CD14-positive monocyte (primary cell): ENCODE measurements around the gene MYCBP2. TPM values are rescaled to one million over a fixed set of nuclear protein-coding genes. Genes with fewer than 3 reads are reported as not detected.
A peak's percentile ranks its signal among the peaks of the same experiment; 100 is the strongest.

Experiments
- DNase-seq, 3 donors: peaks; one replicate each; pipeline ENCODE4 v3.0.0-alpha.2; 2011 to 2022
- H2AFZ ChIP-seq: 2 replicates; pipeline ENCODE4 v1.6.0; 2012; ENCODE audit warnings: mild to moderate bottlenecking, low read depth, low read length, inconsistent platforms; ENCODE audit not compliant: insufficient read depth, poor library complexity, severe bottlenecking
- H3K27ac ChIP-seq, 2 donors: 1 replicate in 1 of 2; 2 replicates in 1 of 2; pipeline ENCODE4 v1.5.1; 2012 to 2013; ENCODE audit warnings: low read length in 2 of 2, control low read depth in 1 of 2, inconsistent platforms in 1 of 2, low read depth in 1 of 2, mild to moderate bottlenecking in 1 of 2
- H3K27me3 ChIP-seq, 2 donors: one replicate each; pipeline versions ENCODE4 v1.6.0 to v1.6.1; 2011 to 2013; ENCODE audit warnings: low read length in 2 of 2; ENCODE audit not compliant: control insufficient read depth in 2 of 2, insufficient read depth in 2 of 2
- H3K36me3 ChIP-seq, 2 donors: replicated peaks in 1 of 2; 1 replicate in 1 of 2; 2 replicates in 1 of 2; pipeline versions ENCODE4 v1.5.1 to v1.6.1; 2012 to 2013; ENCODE audit warnings: low read length in 2 of 2, control low read depth in 1 of 2, inconsistent platforms in 1 of 2, mild to moderate bottlenecking in 1 of 2; ENCODE audit not compliant: insufficient read depth in 2 of 2, control insufficient read depth in 1 of 2
- H3K4me1 ChIP-seq, 2 donors: 1 replicate in 1 of 2; 2 replicates in 1 of 2; pipeline versions ENCODE4 v1.5.1 to v1.6.1; 2012 to 2013; ENCODE audit warnings: low read length in 2 of 2, control low read depth in 1 of 2, inconsistent platforms in 1 of 2, mild to moderate bottlenecking in 1 of 2, moderate library complexity in 1 of 2; ENCODE audit not compliant: insufficient read depth in 2 of 2, control insufficient read depth in 1 of 2
- H3K4me2 ChIP-seq: replicated peaks from 2 replicates; pipeline ENCODE3; 2012; ENCODE audit warnings: low read length, moderate library complexity, mild to moderate bottlenecking; ENCODE audit not compliant: poor library complexity, severe bottlenecking; ENCODE audit errors: extremely low read depth
- H3K4me3 ChIP-seq, 3 experiments: fragments of 200-600 bp in 1 of 3; sonication (generic) in 1 of 3; replicated peaks in 1 of 3; 1 replicate in 2 of 3; 2 replicates in 1 of 3; pipeline ENCODE4 v1.5.1; 2011 to 2013; ENCODE audit warnings: low read length in 3 of 3, mild to moderate bottlenecking in 3 of 3, control low read depth in 2 of 3, low read depth in 2 of 3, inconsistent platforms in 1 of 3, moderate library complexity in 1 of 3
- H3K79me2 ChIP-seq: 2 replicates; pipeline ENCODE4 v1.6.0; 2012; ENCODE audit warnings: mild to moderate bottlenecking, control low read depth, inconsistent platforms, low read length, moderate library complexity; ENCODE audit not compliant: insufficient read depth
- H3K9ac ChIP-seq: 2 replicates; pipeline ENCODE4 v1.6.0; 2017; ENCODE audit warnings: low read length, mild to moderate bottlenecking; ENCODE audit not compliant: insufficient read depth, poor library complexity, severe bottlenecking
- H3K9me3 ChIP-seq, 2 donors: replicated peaks in 1 of 2; 1 replicate in 1 of 2; 2 replicates in 1 of 2; pipeline versions ENCODE4 v1.5.1 to v1.6.1; 2012 to 2013; ENCODE audit warnings: low read length in 2 of 2, control low read depth in 1 of 2; ENCODE audit not compliant: control insufficient read depth in 1 of 2, insufficient read depth in 1 of 2
- H4K20me1 ChIP-seq: 2 replicates; pipeline ENCODE4 v1.6.0; 2012; ENCODE audit warnings: mild to moderate bottlenecking, low read length, control low read depth, moderate library complexity; ENCODE audit not compliant: insufficient read depth
- H3K27ac Mint-ChIP-seq, 7 donors: one replicate each; pipeline ENCODE4 v1.8.0; 2020; ENCODE audit warnings: mild to moderate bottlenecking in 7 of 7, mixed read lengths in 7 of 7, moderate library complexity in 6 of 7, inconsistent platforms in 2 of 7
- H3K27me3 Mint-ChIP-seq, 3 donors: one replicate each; pipeline ENCODE4 v1.8.0; 2021 to 2022; ENCODE audit warnings: low read depth in 3 of 3, mild to moderate bottlenecking in 3 of 3, mixed read lengths in 3 of 3, moderate library complexity in 3 of 3, inconsistent platforms in 1 of 3
- H3K36me3 Mint-ChIP-seq, 2 donors: one replicate each; pipeline ENCODE4 v1.8.0; 2020; ENCODE audit warnings: mixed read lengths in 2 of 2, inconsistent platforms in 1 of 2, mild to moderate bottlenecking in 1 of 2
- H3K4me1 Mint-ChIP-seq: one replicate; pipeline ENCODE4 v1.8.0; 2020; ENCODE audit warnings: mild to moderate bottlenecking, mixed read lengths
- H3K4me3 Mint-ChIP-seq, 2 donors: one replicate each; pipeline ENCODE4 v1.8.0; 2020; ENCODE audit warnings: mild to moderate bottlenecking in 2 of 2, mixed read lengths in 2 of 2, moderate library complexity in 1 of 2
- H3K9me3 Mint-ChIP-seq, 7 donors: one replicate each; pipeline ENCODE4 v1.8.0; 2020 to 2022; ENCODE audit warnings: mixed read lengths in 7 of 7, mild to moderate bottlenecking in 6 of 7, moderate library complexity in 6 of 7, inconsistent platforms in 2 of 7
- CTCF ChIP-seq: fragments of 200-600 bp; IDR thresholded peaks from one replicate; pipeline ENCODE4 v1.8.0; 2022; ENCODE audit warnings: antibody characterized with exemption, mild to moderate bottlenecking
- WGBS: methylation state at CpG from one replicate; pipeline ENCODE4 v1.1.5; 2013; ENCODE audit warnings: missing lambda C conversion rate; ENCODE audit not compliant: insufficient coverage; 5-methylcytosine and 5-hydroxymethylcytosine counted together
- intact Hi-C, 2 donors: fragments of 100-400 bp; cut with micrococcal nuclease; formaldehyde crosslinking; loops; one replicate each; pipeline versions ENCODE4 v1.15.0 to v1.15.1; 2023
- polyA plus RNA-seq, 3 donors: library from polyadenylated mRNA; depleted of rRNA in 1 of 3; unstranded in 2 of 3; stranded (reverse) in 1 of 3; fragments of 300-500 nt in 2 of 3; fragments of >200 nt in 1 of 3; fragmentation: Illumina TruSeq in 2 of 3; gene quantifications; 1 replicate in 2 of 3; 2 replicates in 1 of 3; pipeline ENCODE4 v1.2.3, GENCODE V29; 2012 to 2021

The MYCBP2 gene
- polyA plus RNA-seq, 3 donors: 7.6 to 51.5 (median 14.4) TPM

DNA sequence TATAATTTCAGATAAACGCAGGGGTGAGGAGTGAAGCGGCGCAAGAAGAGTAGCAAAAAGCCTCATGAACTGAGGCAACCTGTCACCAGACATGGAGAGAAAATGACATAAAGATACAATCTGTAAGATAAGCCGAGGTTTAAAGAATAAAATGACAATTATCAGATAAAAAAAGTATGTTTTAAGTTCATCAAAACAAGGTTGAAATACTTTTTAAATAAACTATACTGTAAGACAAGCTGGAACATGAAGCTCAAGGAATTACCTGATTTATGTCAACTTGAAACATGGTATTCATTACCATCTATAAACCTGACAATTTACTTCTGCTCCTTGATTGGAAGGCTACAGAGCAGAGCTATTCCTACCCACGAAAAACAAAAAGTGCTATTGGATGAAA is 61.6 kb downstream of the MYCBP2 start:
- H3K27me3 ChIP-seq: no peaks in the 10 kb centered on the region
- TF ChIP-seq CTCF: no peak
- H3K9me3 Mint-ChIP-seq: no peaks in the 10 kb centered on the region
- peaks cover 91 to 96% of the 10 kb centered on the region in 2 donors for H3K36me3 ChIP-seq
- H3K4me1 ChIP-seq: no peaks in the 10 kb centered on the region
- no peaks in the 10 kb centered on the region for H3K4me1 Mint-ChIP-seq
- no peaks in the 10 kb centered on the region for H4K20me1 ChIP-seq
- no peaks in the 10 kb centered on the region for H3K27me3 Mint-ChIP-seq
- peak overlapping the region in 1 of 7 donors; percentile 8 for H3K27ac Mint-ChIP-seq
- H3K36me3 Mint-ChIP-seq: peaks cover 62 to 68% of the 10 kb centered on the region in 2 donors
- H3K27ac ChIP-seq: no peak overlapping the region
- DNase-seq: no peak
- no peak overlapping the region for H3K4me3 Mint-ChIP-seq
- WGBS: no CpG with 5 or more reads among the region's 5 CpGs
- no peaks in the 10 kb centered on the region for H3K79me2 ChIP-seq
- intact Hi-C loops: no loop called here
- no peak overlapping the region for H3K4me3 ChIP-seq
- no peak overlapping the region for H3K9ac ChIP-seq
- no peak overlapping the region for H2AFZ ChIP-seq
- no peak overlapping the region for H3K4me2 ChIP-seq
- no peaks in the 10 kb centered on the region for H3K9me3 ChIP-seq

GRCh38 chr13:77262198-77262597 is 64.7 kb downstream of the MYCBP2 start:
- Mint-ChIP-seq H3K27ac (no peak overlapping the region), H3K36me3 (peaks cover 64 to 70% of the 10 kb centered on the region in 2 donors), H3K4me1 (no peaks in the 10 kb centered on the region), H3K27me3 (no peaks in the 10 kb centered on the region), H3K4me3 (no peak overlapping the region), H3K9me3 (no peaks in the 10 kb centered on the region)
- no peak overlapping the region for H3K4me3 ChIP-seq
- H3K27ac ChIP-seq: no peak overlapping the region
- no peaks in the 10 kb centered on the region for H3K79me2 ChIP-seq
- H3K4me2 ChIP-seq: no peak overlapping the region
- no peak overlapping the region for H3K9ac ChIP-seq
- no peaks in the 10 kb centered on the region for H3K9me3 ChIP-seq
- no peaks in the 10 kb centered on the region for H3K4me1 ChIP-seq
- intact Hi-C loops: no loop called here
- H3K27me3 ChIP-seq: no peaks in the 10 kb centered on the region
- TF ChIP-seq CTCF: no peak
- H2AFZ ChIP-seq: no peak overlapping the region
- no CpG with 5 or more reads among the region's 2 CpGs for WGBS
- H4K20me1 ChIP-seq: no peaks in the 10 kb centered on the region
- no peak for DNase-seq
- peaks cover 89 to 94% of the 10 kb centered on the region in 2 donors for H3K36me3 ChIP-seq
